ENCODE results near the gene ADAMTS14. TPM values are rescaled to one million over a fixed set of nuclear protein-coding genes. Genes with fewer than 3 reads are reported as not detected.

Gene ADAMTS14
- total and polyA plus RNA-seq, 7 donors = 0.03 to 0.18 (median 0.06) TPM; not detected in 3

- intact Hi-C loops (cut with DNase I) = no loop called here
- ATAC-seq (no peak), DNase-seq (no peak)
- Histone ChIP-seq H3K27ac (no peak overlapping the region), H3K27me3 (ENCODE audit: insufficient read depth in 3 of 3, low read length in 2 of 3) (no peaks in the 10 kb centered on the region), H3K9me3 (peaks cover 11% of the 10 kb centered on the region), H3K36me3 (ENCODE audit: insufficient read depth in 1 of 2, low read depth in 1 of 2) (no peaks in the 10 kb centered on the region), H3K4me1 (no peaks in the 10 kb centered on the region), H3K4me3 (no peak overlapping the region)
- no peak for TF ChIP-seq CTCF (IDR thresholded peaks at IDR 0.05)
- WGBS, 3 donors = 59 to 73% (median 63%) methylated on average over 5 of the region's 5 CpGs
Observed at GRCh38 chr10:70791386-70792039, 119.2 kb downstream of the ADAMTS14 start.

- intact Hi-C loops (cut with DNase I) = no loop called here
- Histone ChIP-seq H3K4me1 (no peaks in the 10 kb centered on the region), H3K36me3 (ENCODE audit: insufficient read depth in 1 of 2, low read depth in 1 of 2) (no peaks in the 10 kb centered on the region), H3K27ac (no peak overlapping the region), H3K9me3 (no peaks in the 10 kb centered on the region), H3K4me3 (no peak overlapping the region), H3K27me3 (ENCODE audit: insufficient read depth in 3 of 3, low read length in 2 of 3) (no peaks in the 10 kb centered on the region)
- ATAC-seq = no peak
- no peak for DNase-seq
- WGBS, 3 donors = 90 to 96% (median 93%) methylated on average over 1 of the region's 1 CpG
- TF ChIP-seq CTCF (IDR thresholded peaks at IDR 0.05) = no peak
Observed at GRCh38 chr10:70795613-70796012, 123.3 kb downstream of the ADAMTS14 start.

- DNase-seq (no peak), ATAC-seq (no peak)
- H3K36me3 ChIP-seq (ENCODE audit: insufficient read depth in 1 of 2, low read depth in 1 of 2) = no peaks in the 10 kb centered on the region
- intact Hi-C loops (cut with DNase I) = no loop called here
- TF ChIP-seq CTCF (IDR thresholded peaks at IDR 0.05) = no peak
- H3K4me3 ChIP-seq = no peak overlapping the region
- no peaks in the 10 kb centered on the region for H3K27me3 ChIP-seq (ENCODE audit: insufficient read depth in 3 of 3, low read length in 2 of 3)
- H3K9me3 ChIP-seq = no peaks in the 10 kb centered on the region
- H3K4me1 ChIP-seq = no peaks in the 10 kb centered on the region
- 78 to 82% (median 79%) methylated on average over 7 of the region's 7 CpGs for WGBS, 3 donors
- H3K27ac ChIP-seq = no peak overlapping the region
Observed at GRCh38 chr10:70797840-70798239, 125.5 kb downstream of the ADAMTS14 start.

- 79 to 82% (median 82%) methylated on average over 5 of the region's 5 CpGs for WGBS, 3 donors
- ATAC-seq = no peak
Observed at GRCh38 chr10:70799124-70799523, 126.8 kb downstream of the ADAMTS14 start.

More at GRCh38 chr10:70799124-70799523, 126.8 kb downstream of the ADAMTS14 start:
- intact Hi-C loops (cut with DNase I) = no loop called here
- Histone ChIP-seq H3K27me3 (ENCODE audit: insufficient read depth in 3 of 3, low read length in 2 of 3) (no peaks in the 10 kb centered on the region), H3K27ac (no peak overlapping the region), H3K9me3 (no peaks in the 10 kb centered on the region), H3K4me3 (no peak overlapping the region), H3K4me1 (no peaks in the 10 kb centered on the region), H3K36me3 (ENCODE audit: insufficient read depth in 1 of 2, low read depth in 1 of 2) (no peaks in the 10 kb centered on the region)
- no peak for DNase-seq
- no peak for TF ChIP-seq CTCF (IDR thresholded peaks at IDR 0.05)
